Measurements from ENCODE around the gene PPP1R3C.

PPP1R3C gene

GRCh38 chr10:91629715-91630549 is 2.9 kb downstream of the PPP1R3C start:
- no peak for DNase-seq

DNA sequence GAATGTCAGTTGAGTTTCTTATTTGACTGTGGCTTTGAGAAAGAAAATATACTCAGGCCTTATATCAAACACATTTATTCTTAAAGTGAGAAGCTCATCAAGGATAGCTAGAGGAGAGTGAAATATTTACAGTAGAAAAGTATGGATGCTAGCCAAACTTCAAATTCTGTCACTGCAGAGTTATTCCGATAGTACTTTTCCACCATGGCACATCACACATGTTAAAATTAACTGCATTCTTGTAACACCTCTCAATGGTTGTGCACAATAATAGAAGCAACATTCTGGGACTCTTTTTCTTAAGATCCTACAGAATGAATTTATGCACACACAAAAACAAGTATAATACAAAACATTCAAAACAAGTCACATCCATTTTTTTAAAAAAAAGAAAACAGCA is 4.5 kb downstream of the PPP1R3C start:
- DNase-seq, result no peak

DNA sequence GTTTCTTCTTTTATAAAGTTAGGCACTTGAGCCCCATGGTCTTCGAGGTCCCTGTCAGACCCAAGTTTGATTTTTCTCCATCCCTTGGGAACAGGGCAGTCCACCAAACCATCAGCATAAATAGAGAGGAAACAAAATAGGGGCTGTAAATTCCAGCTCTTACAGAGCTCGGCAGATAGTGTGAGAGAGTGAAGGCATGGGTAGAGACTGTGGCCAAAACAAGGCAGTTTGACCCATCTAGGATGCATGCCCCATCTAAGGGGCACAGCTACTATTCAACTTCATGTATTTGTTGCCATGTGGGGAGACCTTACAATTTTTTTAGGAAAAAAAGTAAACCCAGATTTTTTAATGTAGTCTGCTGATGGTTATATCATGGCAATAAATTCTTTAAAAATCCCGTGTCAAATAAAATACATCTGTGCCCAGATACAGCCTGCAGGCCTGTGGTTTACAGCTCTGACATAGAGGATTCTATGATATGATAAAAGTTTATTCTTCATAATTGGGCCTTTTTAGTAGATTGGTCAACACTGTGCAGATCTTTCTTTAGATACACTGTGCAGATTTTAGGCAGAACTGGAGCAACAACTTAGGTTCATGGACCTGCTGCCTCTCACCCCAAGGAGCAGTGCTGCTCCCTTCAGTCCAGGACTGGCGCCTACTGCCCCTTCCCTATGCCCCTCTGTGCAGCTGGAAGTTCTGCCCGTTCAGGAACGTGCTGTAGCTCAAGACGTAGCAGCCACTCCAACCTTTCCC is 5.3 kb downstream of the PPP1R3C start:
- DNase-seq, result no peak

DNA sequence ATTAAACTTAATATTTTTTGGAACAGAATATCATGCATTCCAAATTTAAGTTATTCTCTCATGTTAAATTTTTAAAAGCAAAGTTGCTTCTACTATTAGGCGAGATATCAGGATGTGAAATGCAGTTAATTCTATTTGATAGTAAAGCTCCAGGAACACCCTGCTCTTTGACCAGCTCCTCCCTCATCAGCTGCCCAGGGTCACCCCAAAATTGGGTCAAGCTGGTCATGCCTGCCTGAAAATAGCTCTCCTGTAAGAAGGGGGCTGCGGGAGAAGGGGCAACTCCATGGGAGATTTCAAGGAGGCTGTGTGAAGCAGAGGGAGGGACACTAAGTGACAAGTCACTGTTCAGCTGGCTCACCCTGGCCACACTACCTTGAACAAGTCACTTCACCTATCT is 5.9 kb downstream of the PPP1R3C start:
- DNase-seq, result no peak

DNA sequence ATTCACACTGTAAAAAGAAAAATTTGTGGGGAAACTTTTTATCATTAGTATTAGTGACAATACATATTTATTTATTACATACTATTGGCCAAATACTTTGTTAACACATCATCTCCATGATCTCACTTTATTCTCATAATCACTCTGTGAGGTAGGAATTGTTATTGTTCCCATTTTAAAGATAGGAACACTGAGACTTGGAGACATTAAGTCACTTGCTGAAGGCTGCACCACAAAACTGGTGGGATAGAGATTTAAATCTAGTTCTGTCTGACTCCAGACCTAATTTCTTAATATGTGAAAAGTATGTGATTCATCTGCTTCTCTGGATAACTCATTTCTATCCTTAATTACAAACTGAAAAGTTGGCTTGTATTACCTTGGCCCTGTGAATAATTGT is 8.2 kb downstream of the PPP1R3C start:
- DNase-seq, result no peak

GRCh38 chr10:91622601-91623000 is 10.3 kb downstream of the PPP1R3C start:
- no peak for DNase-seq

GRCh38 chr10:91621483-91622113 is 11.3 kb downstream of the PPP1R3C start:
- no peak for DNase-seq

- DNase-seq, result no peak
Observed at GRCh38 chr10:91617072-91617609, 15.7 kb downstream of the PPP1R3C start.

GRCh38 chr10:91616137-91616536 is 16.7 kb downstream of the PPP1R3C start:
- no peak for DNase-seq

DNA sequence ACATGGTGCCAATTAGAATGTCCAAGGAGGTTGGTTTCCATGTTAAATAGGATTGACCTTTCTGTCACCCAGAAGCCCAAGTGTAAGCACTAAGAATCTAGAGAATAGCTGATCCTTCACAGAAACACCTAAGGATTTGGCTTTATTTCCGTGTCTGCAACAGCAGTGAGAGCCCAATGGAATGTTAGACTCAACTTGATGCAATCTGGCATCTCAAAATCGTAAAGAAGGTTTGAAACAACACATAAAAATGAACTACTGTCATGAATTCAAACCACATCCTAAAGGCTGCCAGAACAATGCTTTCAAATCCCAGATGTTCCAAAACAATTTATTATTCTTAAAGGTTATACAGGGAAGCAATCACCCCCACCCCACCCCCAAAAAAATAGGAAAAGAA is 18.6 kb downstream of the PPP1R3C start:
- no peak for DNase-seq

DNA sequence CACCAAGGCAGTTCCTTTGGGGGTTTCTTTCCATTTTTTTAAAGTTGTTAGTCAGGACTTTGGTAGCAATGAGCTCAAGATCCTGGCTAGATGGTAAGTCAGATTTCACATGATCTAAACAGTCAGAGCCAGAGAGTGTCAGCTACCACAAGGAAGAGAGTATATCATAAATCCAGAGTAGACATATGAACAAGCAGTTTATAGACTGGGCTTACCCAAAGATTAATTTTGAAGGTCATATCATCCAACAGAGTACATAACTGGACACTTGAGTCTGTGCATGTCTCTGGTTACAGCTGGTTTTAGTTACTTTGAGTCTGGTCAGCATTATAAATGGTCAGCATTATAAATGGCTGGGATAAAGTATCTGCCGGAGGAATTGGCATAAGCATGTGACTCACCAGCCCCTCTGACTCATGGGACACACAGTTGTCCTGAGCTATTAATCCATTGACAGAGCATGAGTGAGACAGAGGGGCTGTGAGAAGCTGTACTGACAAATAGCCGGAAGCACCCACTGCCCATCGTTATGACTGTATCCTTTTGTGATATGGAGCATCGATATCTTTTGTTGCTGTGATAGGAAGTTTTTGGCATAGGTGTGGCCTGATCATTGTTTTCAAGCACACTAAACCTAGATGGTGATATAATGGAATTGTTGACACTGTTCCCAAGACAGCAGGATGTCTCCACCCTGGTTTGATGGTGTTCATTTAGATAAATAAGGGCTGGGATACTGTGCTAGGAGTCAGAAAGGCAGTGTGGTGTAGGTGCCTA is 19.3 kb downstream of the PPP1R3C start:
- DNase-seq, result no peak

GRCh38 chr10:91610919-91611318 is 22.0 kb downstream of the PPP1R3C start:
- DNase-seq, result no peak

DNA sequence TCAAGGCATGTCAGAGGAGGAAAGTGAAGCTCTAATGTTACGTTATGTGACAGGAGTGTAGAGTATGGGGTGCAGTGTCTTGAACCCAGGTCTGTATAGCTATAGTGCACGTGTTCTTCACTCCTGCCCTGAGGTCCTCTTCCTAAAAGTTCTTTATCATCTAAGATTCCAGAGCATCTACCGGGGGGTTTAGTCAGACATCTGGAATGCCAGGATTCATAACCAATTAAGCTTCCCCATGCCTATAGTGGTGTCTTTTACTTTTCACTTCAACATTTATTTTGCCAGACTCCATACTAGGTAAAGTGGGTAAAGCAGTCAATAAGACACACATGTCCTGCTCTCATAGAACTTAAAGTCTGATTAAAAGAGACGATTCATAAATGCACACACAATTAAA is 22.4 kb downstream of the PPP1R3C start:
- DNase-seq, result no peak

DNA sequence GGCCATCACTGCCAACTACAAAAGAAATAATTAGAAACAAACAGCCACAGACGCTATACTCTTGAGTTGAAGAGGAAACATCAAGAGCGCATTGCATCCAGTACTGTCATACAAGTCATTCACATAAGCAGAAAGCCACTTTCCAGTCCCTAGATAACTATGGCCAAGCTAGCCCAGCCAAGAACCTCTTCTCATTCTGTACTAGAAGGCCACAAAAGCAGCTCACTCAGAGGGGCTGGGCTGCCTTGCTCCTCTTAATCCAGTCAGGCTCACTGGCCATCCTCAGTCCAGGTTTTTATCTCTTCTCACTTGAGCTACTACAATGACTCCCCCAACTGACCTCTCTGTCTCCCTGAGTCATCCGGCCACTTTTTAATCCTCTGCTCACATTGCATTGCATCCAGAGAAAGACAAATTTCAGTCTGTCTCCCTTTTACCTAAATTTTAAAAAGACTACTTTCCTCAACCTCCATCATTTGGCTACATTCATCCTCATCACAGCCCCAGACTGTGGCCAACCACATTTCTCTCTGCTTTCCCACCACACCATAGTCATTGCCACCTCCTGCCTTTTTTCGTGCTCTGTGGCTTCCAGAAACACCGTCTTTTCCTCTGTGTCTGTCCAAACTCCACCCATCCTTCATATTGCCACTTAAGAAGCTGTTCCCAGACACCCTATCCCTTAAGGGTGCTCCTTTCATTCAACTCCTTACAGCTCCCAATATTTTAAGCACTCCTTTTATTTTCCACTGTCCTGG is 25.0 kb downstream of the PPP1R3C start:
- no peak for DNase-seq

- DNase-seq, result no peak
Observed at GRCh38 chr10:91605968-91606367, 26.9 kb downstream of the PPP1R3C start.

DNA sequence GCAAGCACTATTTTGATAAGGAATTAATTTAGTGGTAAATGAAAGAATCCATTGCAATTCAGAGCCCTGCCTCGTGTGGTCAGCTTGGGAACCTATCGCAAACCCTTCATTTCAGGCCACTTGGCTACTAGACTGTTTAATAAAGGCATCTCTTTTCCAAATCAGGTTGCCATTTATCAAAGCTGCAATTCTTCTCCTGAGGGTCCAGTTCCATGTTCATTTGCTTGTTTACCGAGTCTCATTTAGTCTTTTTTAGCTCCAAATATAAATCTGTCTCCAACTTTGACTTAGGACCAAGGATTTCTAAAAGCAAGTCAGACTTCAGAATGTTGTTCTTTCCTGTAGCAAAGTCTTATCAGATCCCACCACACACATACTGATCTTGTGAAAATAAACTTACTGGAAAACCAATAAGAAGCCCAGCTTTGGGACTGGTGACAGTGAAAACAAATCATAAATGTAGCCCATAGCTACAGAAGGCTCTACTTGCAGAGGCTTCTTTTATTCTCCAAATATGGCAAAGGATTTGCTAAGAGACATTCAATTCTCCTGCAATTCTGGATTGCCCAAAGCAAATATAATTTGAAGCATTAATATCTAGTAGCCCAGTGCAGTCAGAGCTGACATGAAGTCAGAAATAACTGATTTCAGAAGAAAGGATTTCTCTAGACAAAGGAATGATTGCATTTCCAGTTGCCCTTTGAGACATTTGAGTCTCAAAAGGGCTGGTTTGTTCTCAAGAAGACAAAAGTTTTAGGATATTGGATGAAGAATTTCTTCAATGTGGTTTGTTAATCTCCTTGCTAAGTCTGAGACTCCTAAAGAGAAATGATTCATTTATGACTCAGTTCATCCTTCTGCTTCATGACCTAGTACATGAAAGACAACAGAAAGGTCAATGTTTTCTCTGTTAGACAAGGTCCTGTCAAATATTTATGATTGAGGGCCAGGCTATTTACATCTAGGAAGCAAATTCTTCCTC is 28.0 kb downstream of the PPP1R3C start:
- no peak for DNase-seq

DNA sequence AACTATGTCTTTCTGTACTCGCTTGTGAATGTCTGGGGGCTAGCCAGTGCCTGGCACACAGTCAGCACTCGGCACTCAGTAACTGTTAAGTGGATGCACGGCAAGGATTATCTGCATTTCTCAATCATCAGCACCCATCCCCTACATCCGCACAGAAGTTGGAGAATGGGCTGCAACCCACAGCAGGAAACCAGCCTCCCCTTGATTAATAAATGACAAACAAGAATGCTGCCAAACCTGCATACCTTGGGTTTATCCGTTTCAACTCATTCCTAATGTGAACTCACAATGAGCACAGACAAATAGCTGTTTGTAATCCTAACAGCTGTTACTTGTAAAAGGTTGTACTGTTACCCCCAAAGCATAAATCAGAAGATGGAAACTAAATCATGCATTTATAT is 28.9 kb downstream of the PPP1R3C start:
- no peak for DNase-seq

GRCh38 chr10:91602868-91603568 is 29.9 kb downstream of the PPP1R3C start:
- DNase-seq, result no peak

DNA sequence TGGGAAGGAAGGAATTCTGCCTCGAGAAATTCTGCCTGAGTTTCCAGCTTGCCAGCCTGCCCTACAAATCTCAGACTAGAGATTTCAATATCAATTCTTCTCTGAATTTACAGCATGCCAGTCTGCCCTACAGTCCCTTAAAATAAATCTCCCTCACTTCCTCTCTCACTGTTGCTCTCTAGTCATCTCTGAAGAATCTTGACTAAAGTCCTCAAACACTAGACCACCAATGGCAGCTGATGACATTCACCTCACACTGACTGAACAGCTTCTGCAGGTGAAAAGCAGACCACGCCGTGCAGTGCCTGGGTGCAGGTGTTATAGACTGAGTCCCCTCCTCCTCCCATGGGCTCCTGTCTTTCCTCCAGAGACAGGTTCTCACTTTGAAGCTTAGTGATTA is 30.4 kb downstream of the PPP1R3C start:
- DNase-seq, result no peak

DNA sequence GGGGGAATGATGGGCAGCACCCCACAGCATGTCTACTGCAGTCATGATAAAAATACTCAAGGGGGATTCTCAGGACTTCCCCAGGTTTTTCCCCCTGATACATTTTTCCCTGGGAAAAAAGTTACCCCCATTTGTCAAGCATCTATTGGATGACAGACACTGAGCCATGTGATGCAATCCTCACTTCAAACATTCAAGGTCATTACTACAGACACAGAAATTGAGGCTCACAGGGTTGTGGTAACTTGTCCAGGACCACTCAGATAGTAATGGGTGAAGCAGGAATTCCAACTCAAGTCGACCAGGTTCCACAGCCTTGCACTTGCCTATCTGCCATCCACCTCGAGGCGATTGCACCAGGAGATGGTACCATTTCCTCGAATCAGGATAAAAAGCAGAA is 31.7 kb downstream of the PPP1R3C start:
- no peak for DNase-seq

Measured in activated effector memory CD4-positive, alpha-beta T cell treated with anti-CD3 and anti-CD28 coated beads, Interleukin-2, amount 50 U/mL, for 16 hours (primary cell).